GM20431 (cell line): ENCODE measurements around the gene RTN4R.

Experiments used
- in situ Hi-C: fragments of 300-500 bp; cut with MseI, MboI; formaldehyde crosslinking; loops from one replicate; pipeline ENCODE4 v1.15.0; 2020; ENCODE audit warnings: low sequenced_read_pairs; ENCODE audit not compliant: unreplicated experiment

The RTN4R gene

DNA sequence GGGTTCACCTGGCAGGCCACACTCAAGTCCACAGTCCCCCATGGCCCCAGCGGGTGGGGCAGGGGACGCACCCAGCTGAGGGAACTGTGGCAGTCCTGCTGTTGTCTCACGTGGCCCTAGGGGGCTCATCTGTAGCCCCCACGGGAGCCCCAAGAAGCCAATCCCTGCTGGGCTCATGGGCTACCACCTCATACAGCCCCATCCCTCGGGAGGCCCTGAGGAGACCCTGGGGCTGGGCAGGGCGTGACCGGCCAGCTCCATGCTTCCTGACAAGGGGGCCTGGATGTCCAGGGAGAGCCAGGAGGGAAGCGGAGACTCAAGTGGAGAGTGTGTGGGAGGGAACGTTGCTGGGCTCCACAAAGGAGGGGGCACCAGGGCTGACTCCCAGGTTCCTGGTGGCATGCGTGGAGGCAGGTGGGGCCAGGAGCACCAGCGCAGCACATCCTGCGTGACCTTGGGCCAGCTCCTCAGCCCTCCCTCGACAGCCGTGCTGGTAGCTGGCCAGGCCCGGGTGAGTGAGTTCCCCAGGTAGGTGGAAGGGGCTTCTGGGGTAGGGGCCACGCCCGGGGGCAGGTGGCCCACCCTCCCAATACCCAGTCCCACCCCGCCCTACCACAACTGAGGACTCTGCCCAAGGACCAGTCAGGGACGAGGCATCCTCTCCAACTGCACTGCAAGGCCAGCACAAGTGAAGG is 7.9 kb downstream of the RTN4R start:
- in situ Hi-C loops, result no loop called here

DNA sequence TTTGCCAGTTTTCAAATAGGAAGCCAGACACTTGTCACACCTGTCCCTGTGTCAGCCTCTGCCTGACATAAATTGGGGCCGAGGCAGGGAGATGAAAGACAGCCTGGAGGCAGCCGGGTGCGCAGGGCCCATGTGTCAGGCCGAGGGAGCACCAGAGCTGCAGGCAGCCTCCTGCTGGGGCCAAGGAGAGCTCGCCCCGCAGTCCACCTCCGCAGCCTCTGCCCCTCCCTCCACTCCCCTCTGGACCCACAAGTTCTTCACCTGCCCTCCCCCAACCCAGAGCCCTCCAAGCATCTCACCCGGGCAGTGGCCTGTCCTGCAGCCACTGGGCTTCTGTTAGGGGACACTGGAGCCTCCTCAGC is 8.8 kb downstream of the RTN4R start:
- in situ Hi-C loops, result no loop called here

DNA sequence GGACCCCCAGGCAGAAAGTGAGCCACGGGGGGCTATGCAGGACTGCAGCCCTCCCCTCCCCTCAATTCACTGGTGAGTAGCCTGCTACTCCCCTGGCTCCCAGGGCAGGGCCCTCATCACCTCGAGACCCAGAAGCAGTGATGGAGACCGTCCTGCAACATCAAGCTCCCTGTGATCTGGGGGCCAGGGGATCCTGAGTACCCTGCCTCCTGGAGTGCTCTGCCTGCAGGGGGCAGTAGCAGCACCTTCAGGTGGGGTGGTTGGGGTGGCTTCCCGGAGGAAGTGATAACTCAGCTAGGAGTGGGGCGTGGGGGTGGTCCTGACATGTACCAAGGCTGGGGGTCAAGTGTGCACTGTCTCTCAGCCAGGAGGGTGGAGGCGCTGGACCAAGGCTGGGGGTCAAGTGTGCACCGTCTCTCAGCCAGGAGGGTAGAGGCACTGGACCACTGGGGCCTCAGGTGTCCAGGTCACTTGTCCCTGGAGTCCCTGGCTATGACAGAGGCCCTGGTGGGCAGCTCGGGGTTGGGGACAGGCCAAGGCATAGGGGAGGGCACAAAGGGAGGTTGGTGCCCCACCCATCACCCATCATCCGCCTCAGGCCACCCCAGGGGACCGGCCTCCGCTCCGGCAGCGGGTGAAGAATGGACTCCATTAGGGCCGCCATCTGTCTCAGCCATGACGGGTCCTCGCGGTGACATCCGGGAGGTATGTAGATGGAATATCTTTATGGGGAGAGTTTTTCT is 9.4 kb downstream of the RTN4R start:
- in situ Hi-C loops, result no loop called here

DNA sequence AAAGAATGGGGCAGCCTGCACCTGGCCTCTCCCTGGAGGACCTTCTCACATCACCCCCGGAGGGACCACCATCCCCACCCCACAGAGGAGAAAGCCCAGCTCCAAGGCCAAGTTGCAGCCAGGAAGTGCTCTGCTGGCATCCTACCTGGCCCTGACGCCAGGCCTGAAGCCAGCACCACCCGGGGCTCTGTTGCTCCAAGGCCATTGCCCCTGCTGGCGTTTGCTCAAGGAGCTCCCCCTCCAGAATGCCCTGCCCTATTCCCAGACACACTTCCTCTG is 10.2 kb downstream of the RTN4R start:
- in situ Hi-C loops, result no loop called here

DNA sequence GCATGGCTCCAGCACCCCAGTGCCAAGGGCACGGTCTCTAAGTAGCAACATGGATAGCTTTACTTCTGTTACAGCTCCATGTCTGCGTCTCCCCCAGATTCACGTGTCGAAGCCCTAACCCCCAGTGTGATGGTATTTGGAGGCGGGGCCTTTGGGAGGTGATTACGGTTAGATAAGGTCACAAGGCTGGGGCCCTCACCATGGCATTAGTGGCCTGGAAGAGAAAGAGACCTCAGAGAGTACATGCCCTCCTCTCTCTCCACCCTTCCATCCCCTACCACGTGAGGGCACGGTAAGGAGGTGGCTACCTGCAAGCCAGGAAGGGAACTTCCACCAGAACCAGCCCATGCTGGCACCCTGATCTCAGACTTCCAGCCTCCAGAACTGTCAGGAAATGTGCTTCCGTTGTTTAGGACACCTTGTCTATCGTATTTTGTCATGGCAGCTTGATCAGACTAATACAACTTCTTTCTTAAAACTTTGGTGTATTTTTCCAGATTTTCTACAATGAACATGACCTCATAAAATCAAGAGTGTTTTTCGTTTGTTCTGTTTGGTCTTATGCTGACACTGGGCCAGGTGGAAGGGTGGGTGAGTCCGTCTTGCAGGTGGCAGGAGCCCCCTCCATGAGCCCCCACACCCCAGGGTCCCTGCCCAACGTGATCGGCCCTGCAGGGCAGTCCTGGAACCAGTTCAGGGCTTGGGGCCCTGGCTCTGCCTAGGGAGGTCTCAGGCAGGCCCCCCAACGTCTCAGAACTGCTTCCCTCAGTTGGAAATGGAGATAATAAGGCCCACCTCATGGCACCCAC is 10.7 kb downstream of the RTN4R start:
- in situ Hi-C loops, result no loop called here

DNA sequence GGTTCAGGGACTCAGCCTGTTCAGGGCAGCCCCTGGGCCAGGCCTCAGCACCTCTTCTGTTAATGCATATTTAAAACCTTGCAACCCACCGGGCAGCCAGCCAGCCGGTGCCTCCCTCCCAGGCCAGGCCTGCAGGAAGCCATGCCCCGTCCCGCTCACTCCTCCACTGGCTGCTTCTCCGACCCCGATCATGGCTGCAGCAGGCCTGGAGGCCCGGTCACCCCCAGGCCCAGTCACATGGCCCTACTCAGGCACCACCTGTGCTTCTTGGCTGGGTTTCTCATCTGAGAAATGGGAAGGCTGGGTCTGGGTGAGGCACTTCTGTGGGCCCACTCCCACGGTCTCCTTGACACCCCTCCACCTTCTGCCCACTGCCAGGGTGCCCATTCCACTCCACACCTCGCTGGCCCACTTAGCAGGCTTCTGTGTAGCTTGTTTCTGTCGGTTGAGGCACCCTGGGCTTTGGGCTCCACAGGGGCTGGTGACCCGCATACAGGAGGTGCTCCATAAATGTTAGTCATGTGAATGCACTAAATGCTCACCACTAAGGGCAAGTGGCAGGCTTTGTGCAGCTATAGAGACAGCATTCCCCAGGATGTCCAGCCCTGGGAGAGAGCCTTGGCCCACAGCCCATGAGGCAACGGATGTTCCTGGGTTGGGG is 11.4 kb downstream of the RTN4R start:
- in situ Hi-C loops, result no loop called here

DNA sequence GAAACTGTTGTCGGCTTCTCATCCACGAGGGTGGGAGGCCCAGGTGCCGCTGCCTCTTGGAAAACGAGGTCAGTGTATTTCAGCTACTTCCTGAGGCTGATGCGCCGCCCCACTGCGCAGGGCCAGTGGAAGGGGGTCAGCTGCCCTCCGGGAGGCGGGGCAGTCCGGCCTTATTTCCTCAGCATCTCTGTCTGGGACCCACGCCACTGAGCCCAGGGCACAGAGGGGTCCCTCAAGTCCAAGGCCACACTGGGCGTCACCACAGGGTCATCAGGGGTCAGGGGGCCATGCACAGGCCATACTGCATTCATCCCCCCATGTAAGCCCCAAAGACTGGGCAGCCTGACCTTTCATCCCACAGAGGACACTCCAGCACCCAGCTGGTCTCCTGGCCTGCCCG is 12.1 kb downstream of the RTN4R start:
- in situ Hi-C loops, result no loop called here

DNA sequence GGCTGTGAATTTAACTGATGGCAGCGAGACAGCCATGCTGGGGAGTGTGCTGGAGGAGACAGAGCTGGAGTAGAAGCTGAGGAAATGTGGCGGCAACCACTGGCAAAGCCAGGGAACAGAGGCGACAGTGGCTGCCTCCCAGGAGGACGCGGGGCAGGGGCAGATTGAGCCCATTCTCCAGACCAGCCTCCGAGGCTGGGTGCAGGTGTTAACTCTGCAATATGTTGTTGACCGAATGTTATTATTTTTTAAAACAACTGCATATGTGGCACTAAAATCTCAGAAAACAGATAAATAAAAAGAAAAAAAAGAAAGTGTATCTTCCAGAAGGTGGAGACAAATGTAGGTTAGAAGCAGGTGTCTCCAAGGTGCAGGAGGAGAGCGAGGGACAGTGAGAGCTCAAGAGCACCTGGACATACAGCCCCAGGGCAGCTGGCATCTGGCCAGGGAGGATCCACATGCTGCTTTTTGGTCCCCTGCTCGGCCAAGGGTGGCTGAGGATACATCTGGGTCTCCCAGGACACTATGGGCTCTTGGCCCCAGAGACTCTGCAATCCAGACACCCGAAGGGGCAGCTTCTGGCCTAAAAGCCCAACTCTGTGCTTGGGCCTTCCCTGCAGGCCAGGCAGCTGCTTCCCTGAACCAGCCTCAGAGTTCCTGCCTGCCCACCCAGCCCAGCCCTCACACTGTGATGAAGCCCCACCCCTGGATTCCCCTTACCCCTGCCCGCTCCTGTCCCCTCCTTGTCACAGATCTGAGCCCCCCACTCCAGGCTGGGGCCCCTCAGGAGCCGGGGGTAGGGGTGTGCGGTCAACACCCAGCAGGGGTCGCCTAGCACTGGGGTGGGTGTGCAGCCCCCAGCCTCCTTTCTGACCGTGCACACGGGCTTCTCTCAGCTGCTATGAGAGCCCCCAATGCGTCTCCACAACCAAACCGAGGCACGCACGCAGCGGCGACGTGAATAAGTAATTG is 12.9 kb downstream of the RTN4R start:
- in situ Hi-C loops, result no loop called here

DNA sequence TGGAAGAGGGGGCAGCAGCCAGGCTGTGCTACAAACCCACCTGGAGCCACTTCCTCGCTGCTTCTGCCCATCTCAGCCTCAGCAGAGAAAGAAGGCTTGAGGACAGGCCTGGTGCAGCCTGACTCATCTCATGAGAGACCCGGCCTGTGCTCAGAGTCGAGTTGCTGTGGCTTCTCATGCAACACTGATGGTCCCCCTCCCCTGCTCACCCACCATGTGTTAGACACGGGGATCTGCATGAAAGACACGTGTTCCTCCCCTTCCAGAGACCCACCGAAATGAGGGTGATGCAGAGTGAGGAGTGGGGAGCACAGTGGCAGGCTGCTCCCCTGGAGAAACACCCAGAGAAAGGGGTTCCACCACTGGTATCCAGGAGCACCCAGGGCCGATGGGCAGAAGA is 15.0 kb downstream of the RTN4R start:
- in situ Hi-C loops, result no loop called here

DNA sequence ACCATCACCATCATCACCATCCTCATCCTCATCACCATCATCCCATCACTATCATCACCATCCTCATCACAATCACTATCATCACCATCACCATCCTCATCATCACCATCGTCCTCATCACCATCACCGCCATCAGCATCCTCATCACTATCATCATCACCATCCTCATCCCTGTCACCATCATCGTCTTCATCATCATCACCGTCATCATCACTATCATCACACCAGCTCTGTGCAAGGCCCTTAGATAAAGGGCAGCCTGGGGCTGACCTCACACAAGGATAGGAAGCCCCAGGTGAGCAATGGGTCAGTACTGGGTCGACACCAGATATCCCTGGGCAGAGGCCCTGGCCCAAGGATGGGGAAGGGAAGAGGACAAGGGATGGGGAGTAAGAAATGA is 16.1 kb downstream of the RTN4R start:
- in situ Hi-C loops, result no loop called here

DNA sequence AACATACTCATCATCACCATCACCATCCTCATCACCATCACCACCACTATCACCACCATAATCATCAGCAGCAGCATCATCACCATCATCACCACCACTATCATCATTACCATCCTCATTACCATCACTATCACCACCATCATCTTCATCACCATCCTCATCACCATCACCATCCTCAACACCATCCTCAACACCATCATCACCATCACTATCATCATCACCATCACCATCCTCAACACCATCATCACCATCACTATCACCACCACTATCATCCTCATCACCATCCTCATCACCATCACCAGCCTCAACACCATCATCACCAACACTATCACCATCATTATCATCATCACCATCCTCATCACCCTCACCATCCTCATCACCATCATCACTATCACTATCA is 16.6 kb downstream of the RTN4R start:
- in situ Hi-C loops, result no loop called here

DNA sequence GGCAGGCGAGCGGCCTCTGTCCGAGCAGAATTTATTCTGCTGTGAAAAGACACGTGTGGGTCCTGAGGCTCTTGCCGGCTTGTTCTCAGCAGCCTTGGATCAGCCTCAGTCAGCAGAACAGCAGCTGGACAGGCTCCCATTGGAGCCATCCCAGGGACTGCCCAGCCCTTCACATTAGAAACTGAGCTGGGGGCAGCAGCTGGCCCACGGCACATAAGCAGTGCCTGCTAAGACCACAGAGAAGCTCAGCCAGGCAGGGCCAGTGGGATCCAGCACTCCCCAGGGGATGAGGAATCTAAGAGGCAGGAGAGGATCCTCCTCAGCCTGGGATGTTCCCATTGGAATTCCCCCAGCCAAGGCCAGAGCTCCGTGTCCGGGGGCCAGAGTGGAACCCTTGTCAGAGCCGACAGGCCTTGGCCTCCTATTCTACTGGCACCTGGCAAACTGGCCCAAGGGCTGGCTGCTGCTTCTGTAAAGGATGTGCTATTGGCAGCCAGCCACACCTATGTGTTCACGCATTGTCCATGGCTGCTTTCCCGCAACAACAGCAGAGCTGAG is 18.2 kb downstream of the RTN4R start:
- in situ Hi-C loops, result no loop called here

DNA sequence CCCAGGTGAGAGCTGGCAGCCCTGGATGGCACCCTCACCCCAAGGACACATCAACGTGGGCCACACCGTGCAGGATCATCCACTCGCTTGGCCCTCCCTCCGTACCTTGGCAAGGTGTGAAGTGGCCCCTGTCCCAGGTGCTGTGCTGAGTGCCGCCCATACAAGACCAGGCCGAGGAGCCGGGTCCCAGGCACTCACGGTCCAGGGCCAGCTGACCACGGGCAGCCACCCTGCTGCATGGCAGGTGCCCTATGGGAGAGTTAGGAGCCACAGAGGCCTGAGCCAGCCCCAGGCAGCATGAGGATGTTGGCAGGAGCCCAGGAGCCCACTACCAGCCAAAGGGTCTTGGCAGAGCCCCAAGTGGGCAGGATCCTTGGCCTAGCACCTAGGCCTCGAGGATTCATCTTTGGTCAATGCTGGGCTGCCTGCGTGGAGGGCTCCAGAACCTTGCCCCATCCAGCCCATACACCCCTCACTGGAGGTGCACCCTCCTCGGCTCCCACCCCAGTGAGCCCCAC is 19.6 kb downstream of the RTN4R start:
- in situ Hi-C loops, result no loop called here

DNA sequence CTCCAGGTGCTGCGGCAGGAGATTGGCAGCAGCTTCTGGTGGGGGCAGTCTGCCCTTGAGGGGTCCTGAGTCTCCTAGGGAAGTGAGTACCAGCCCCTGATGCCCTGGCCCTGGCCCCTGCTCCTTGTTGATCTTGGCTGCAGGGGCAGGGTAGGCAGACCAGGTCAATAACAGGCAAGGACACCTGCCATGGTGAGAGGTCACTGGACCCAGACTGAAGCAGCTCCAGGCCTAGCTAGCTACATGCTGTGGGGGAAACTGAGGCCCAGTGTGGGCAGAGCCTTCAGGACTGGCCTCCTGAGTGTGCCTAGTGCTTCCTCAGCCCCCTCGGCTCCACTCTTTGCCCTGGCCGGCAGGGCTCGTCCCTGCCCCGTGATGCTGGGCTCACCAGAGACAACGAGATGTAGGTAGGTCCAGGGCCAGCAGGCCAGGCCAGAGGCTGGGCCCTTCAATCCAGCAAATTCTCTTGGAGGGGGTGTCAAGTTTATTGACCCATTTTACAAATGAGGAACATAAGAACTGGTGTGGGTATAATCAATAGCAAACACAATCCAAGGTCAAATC is 20.4 kb downstream of the RTN4R start:
- in situ Hi-C loops, result no loop called here

DNA sequence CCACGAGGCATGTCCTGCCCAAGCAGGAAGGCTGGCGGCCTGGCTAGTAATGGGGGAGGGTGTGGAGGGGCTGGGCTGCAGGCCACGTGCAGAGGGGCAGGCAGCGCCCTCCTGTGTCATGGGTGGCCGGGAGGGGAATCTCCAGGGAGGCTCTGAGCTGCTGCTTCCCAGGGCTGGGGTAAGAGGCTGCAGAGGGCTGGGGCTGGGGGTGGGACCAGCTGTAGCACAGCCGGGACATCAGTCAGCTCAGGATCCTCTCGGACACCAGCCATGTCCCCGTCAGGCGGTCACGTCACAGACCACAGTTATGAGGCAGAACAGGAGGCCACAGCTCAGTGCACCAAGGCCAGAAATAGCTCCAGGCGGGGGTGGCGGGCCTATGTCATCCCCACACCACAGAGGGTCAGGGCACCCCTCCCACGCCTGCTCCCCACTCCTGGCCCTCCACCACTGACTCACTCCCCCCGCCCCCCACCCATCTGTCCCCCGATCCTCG is 21.1 kb downstream of the RTN4R start:
- in situ Hi-C loops, result no loop called here

DNA sequence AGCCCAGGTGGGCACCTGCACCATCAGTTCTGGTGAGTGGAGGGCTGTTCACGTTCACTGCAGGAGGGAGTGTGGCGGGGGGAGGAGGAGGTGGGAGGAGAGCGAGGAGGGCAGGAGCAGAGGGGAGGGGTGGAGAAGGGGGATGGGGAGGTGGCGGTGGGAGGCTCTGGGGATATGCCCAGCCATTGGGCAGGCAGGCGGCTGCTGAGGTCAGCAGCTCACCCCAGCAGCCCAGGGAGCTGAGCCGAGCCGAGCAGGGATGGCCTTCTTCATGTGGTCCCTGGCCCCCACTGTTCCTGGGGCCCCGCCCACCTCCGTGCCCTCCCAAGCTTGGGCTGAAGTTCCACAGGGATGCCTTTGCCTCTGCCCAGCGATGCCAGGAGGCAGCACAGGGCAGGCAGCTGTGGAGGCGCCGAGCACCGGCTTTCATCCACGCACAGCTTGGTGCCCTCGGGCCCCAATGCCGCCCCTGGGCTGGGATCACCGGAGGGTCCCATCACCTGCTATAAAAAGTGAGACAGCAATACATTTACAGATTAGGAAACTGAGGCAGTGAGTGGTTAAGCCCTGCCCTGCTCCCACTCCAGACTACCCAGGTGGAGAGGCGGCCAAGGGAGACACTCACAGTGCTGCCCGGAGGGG is 21.6 kb downstream of the RTN4R start:
- in situ Hi-C loops, result no loop called here

DNA sequence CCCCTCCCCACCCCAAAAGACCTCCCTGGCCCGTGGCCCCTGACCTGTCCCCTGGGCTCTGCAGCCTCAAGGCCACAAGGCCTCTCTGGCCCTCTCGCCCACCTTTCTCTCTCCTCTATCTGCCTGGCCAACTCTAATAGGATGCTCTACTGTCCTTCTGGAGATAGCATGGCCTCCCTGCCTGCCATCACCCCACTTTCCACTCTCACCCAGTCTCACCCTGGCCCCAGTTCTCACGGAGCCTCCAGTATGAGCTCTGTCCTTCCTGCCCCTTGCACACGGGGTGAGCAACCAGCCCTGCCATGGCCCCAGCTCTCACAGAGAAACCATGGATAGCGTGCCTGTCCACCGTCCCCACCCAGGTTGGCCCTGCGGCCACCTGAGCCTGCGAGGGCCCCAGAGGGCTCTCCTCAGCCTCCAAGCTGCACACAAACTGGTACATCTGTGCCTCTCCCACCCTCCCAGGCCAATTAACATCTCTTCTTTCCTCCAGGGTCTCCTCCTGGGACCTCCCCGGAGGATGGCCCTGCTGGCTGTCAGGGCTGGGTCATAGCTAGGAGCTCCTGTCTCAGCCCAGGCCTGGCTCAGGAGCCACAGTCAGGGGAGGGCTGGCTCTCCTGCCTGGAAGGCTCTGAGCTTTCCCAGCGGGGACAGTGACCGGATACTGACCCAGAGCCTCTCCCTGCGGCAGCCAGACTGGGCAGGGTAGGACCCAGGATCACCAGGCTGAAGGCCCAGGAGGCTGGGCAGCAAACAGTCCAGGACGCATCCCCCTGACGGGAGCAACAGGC is 22.3 kb downstream of the RTN4R start:
- in situ Hi-C loops, result no loop called here
